Measurements from ENCODE around the gene CCDC82.

DNA sequence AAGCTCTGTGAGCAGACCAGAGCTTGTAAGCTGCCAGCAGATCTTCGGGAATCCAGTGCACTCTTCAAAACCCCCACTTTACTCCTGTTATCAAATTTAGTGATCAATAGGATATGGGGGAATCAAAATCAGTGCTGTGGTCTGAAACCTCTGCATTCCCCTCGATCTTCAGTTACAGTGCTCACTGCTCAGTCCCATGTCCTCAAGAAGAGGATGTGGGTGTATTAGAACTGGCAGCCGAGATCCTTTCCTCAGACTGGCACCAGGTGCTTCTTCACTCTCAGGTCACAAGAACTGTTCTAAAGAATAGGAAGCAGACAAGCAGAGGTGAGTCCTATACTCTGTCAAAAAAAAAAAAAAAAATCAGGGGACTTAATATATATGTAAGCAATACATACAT, 31.4 kb downstream of the CCDC82 start:
- TF ChIP-seq, protein P1, sequence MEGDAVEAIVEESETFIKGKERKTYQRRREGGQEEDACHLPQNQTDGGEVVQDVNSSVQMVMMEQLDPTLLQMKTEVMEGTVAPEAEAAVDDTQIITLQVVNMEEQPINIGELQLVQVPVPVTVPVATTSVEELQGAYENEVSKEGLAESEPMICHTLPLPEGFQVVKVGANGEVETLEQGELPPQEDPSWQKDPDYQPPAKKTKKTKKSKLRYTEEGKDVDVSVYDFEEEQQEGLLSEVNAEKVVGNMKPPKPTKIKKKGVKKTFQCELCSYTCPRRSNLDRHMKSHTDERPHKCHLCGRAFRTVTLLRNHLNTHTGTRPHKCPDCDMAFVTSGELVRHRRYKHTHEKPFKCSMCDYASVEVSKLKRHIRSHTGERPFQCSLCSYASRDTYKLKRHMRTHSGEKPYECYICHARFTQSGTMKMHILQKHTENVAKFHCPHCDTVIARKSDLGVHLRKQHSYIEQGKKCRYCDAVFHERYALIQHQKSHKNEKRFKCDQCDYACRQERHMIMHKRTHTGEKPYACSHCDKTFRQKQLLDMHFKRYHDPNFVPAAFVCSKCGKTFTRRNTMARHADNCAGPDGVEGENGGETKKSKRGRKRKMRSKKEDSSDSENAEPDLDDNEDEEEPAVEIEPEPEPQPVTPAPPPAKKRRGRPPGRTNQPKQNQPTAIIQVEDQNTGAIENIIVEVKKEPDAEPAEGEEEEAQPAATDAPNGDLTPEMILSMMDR (IDR thresholded peaks at IDR 0.05): no peak
- no peak for TF ChIP-seq EZH2 (IDR thresholded peaks at IDR 0.05; ENCODE audit: borderline replicate concordance, insufficient read depth, low read depth, low read length, poor library complexity, severe bottlenecking)

Measured in B cell (primary cell).